Heart left ventricle (tissue), 13 donors: ENCODE results near the gene MAP3K21.

Source experiments
- POLR2A ChIP-seq, 2 donors: fragments of 450-650 bp; IDR thresholded peaks; one replicate each; pipeline ENCODE4 v1.6.1; 2017; ENCODE audit warnings: antibody characterized with exemption in 2 of 2, mild to moderate bottlenecking in 2 of 2, moderate library complexity in 2 of 2
- TF ChIP-seq, protein P1 (sequence below), 12 donors: fragments of 200-600 bp; sonication (generic) in 4 of 12; IDR thresholded peaks; one replicate each; pipeline versions ENCODE4 v1.5.0 to v1.8.0; 2018 to 2022; ENCODE audit warnings: antibody characterized with exemption in 12 of 12, mild to moderate bottlenecking in 5 of 12
- donor health status: ischemic (EF 13 %, LVEDD 7.1; RV severe dilation, severe dysfunction).
- donor health status: DM: no; HTN: yes; CAD: no.
- donor health status: DM: no; HTN: no; CAD: no.
- donor health status: ischemic (EF 25% LVEDD 6.9; RV normal size, moderate dysfunction).
- donor health status: ischemic (EF 25% LVEDD 5.7; RV mildly dilated, moderate dysfunction).
- donor health status: ischemic (EF 35%, LVEDD 5.7; RV mildly dilated, moderate dysfunction).
- donor health status: nonischemic (EF 11% LVEDD 7.7; RV severe dilation, severe dysfunction).
- donor health status: DM: yes; HTN: yes; CAD: no.
- donor health status: PGD.
- donor health status: ischemic (EF 29% LVEDD 5.4; RV normal size, mild dysfunction).
- donor health status: nonischemic (EF 23%, LVEDD 6.1; RV moderate dilation, normal function).

GRCh38 chr1:233372218-233373120, 44.9 kb downstream of the MAP3K21 start:
- TF ChIP-seq, protein P1, sequence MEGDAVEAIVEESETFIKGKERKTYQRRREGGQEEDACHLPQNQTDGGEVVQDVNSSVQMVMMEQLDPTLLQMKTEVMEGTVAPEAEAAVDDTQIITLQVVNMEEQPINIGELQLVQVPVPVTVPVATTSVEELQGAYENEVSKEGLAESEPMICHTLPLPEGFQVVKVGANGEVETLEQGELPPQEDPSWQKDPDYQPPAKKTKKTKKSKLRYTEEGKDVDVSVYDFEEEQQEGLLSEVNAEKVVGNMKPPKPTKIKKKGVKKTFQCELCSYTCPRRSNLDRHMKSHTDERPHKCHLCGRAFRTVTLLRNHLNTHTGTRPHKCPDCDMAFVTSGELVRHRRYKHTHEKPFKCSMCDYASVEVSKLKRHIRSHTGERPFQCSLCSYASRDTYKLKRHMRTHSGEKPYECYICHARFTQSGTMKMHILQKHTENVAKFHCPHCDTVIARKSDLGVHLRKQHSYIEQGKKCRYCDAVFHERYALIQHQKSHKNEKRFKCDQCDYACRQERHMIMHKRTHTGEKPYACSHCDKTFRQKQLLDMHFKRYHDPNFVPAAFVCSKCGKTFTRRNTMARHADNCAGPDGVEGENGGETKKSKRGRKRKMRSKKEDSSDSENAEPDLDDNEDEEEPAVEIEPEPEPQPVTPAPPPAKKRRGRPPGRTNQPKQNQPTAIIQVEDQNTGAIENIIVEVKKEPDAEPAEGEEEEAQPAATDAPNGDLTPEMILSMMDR (IDR thresholded peaks at IDR 0.05): no peak
- TF ChIP-seq POLR2A (IDR thresholded peaks at IDR 0.05): no peak
